GM19023 (cell line): ENCODE data around the gene TAB2.

Source experiments
- ATAC-seq: cut with Tn5 transposase; IDR thresholded peaks from one replicate; pipeline ENCODE4 v1.9.1; 2021; ENCODE audit warnings: mild to moderate bottlenecking, moderate library complexity; ENCODE audit not compliant: unreplicated experiment

TAB2 gene

DNA sequence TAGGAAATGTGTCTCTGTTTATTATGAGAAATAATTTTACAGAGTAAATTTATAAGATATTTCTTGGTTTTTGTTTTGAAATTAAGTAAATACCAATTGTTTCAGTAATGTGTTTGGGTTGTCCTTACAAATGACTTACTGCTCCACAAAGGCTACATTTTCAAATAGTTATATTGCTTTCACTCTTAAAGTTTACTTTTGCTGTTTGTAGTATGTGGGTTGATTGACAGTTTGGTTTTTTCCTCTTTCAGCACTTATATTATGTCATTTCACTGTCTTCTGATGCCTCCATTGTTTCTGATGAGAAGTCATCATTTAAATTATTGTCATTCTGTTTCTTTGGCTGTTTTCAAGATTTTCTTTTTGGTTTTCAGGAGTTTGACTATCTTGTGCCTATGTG, 47.7 kb downstream of the TAB2 start:
- no peak for ATAC-seq

DNA sequence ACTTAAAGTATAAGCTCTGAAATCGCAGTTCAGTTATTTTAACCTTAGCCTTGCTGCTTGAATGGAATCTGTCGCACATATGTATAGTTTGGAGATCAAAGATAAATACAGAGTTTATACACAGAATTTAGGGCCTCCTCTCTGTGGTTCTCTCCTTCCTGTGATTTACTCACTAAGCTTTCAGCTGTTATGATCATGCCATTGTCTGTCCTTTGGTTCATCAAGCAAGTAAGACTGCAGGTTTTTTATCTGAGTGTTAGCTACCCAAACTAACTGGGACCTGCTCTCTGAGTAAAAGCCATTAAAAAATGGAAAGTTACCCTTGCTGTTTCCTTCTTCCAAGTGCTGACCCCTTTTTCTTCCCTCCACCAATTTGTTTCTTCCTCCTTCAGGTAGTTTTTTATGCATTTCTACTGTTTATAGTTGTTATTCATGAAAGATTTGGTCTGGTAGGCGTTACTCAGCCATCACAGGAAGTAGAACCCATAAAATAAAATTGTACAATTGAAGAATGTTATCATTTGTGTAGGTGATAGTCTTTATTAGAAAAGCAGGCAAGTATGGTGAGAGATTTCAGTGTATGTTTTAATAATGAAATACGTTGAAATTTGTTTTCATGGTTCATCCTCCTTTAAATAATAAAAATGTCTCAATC, 48.9 kb downstream of the TAB2 start:
- ATAC-seq = no peak

DNA sequence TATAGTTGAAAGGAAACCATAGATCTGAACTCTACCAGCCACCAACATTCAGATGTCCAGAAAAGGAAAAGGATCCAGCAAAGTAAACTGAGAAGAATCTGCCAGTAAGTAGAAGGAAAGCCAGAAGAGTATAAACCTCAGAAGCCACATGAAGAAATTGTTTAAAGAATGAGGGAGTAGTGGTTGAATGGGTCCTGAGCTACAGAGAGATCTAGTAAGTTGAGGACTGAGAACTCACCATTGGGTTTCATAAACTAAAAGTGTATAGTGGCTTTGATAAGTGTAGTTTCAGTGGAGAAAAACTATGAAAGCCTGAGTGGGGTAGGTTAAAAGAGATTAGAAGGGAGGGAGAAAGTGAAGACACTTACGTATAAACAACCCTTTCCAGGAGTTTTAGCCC, 50.6 kb downstream of the TAB2 start:
- ATAC-seq = no peak

DNA sequence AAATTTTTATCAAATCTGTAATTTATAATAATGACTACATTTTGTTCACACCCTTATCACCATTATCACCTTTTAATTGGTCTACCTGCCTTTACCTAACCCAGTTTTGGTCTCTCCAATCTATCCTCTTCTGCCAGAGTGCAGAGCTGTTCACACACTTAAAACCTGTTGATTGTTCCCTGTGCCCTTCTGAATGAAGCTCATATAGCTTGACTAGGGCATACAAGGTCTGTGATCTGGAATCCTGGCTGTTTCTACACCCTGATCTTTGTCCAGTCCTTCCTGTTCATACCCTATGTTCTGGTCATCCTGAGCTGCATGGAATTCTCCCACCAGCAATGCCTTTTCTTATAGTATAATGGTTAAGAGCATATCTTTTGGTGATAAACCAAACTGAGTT, 53.6 kb downstream of the TAB2 start:
- ATAC-seq = no peak

DNA sequence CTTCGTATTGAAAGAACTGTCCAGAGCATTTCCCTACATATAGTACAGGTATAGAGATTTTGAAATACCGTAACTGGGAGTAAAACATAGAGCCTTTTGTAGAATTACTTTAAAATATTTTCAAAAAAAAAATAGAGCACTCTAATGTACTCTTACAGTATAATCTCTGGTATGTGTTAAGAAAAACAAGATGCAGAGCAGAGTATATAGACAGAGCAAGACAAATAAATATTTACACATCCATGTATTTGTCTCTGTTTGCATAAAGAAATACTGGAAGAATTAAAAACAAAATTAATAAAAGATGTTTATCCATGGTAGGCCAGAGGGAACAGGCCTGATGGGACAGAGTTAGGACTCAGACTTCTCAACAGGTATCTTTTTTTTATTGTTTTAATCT, 54.5 kb downstream of the TAB2 start:
- no peak for ATAC-seq

DNA sequence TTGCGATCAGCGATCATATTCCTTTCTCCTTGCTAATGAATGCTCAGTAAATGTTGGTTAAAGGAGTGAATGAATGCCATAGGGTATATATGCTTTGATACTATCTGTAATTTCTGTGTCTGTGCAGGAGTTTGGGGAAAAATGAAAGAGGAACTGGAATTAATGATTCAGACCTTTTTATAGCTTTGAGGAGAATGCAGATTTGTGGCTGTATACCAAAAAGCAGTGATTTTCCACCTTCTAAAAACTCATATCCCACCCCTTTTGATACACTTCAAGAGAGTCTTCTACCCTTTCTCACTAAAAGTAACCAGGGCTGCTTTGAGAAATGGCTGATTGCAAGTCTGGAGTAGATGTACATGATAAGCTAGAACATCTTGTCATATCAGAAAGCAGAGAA, 56.0 kb downstream of the TAB2 start:
- no peak for ATAC-seq

DNA sequence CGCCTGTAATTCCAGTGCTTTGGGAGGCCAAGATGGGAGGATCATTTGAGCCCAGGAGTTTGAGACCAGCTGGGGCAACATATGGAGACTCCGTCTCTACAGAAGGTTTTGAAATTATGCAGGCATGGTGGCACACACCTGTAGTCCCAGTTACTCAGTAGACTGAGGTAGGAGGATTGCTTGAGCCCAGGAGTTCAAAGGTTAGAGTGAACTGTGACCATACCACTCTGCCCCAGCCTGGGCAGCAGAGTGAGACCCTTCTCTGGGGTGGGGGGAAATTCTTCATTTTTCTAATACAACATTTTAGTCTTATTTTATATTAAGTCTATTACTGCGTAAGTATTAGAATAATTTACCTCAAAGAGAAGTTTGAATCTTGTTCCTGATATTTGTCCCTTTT, 62.5 kb downstream of the TAB2 start:
- no peak for ATAC-seq

DNA sequence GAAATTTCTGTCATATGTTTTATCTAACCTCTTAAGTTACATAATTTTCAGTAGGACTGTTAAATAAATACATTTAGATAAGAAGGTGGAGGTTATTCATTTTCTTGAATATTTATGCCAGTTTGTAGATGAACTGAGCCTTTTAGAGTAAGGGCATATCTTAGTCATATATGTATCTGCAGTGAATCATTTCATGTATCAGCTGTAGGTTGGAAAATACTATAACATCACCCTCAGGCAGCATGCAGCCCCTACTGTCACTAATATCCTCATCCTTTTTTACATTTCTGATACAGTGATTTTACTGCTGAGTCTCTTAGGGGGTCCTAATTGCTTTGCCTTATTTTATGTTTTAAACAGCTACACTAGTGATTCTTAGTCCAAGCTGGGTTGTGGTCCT, 63.0 kb downstream of the TAB2 start:
- no peak for ATAC-seq

DNA sequence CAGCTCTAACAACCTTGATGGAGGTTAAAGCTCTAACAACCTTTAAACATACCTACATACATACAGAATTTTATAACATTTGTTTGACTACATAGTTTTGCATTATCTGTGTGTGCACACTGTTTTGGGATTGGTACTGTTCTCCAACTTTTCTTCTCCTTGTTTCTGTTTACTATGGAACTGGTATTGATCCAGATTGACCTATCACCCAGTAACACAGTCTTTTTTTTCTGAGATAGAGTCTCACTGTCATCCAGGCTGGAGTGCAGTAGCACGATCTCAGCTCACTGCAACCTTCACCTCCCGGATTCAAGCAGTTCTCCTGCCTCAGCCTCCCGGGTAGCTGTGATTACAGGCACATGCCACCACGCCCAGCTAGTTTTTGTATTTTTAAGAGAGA, 65.9 kb downstream of the TAB2 start:
- no peak for ATAC-seq

DNA sequence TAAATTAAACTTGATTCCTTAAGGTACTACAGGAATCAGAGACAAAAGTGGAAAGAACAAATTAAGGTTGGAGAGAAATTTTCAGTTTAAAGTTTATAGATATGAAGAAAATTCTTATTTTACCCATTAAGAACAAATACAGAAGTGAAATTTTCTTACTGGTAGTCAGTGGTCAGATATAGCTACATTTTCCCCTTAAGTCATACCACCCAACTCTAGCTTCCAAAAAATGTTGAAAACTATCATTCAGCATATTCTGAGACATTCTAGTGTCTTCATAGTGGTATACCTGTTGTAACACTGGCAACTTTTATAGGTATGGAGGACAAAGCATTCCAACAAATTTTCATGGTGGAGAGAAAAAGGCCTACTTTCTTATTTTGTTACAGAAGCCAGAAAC, 67.0 kb downstream of the TAB2 start:
- no peak for ATAC-seq

DNA sequence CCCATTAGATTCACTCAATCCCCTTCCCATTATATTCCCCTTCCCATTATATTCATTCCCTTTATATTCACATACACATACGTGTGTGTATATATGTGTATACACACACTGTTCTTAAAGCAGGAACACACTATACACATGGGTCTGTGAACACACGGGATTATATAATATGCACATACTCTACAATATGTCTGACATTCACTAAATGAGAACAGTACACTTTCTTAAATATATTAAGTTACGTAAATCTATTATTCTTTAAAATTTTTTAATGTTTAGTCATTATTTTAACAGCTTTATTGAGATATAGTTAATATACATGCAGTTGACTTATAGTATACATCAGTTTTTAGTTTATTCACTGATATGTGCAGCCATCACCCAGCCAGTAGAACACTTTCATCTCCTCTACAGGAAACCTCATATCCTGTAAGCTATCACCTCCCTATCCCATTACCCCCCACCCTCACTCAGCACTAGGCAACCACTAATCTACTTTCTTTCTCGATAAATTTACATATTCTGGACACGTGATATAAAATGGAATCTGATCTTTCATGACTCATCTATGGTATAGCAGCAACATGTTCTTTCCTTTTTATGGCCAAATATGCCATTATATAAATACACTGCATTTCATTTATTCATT, 68.6 kb downstream of the TAB2 start:
- no peak for ATAC-seq

DNA sequence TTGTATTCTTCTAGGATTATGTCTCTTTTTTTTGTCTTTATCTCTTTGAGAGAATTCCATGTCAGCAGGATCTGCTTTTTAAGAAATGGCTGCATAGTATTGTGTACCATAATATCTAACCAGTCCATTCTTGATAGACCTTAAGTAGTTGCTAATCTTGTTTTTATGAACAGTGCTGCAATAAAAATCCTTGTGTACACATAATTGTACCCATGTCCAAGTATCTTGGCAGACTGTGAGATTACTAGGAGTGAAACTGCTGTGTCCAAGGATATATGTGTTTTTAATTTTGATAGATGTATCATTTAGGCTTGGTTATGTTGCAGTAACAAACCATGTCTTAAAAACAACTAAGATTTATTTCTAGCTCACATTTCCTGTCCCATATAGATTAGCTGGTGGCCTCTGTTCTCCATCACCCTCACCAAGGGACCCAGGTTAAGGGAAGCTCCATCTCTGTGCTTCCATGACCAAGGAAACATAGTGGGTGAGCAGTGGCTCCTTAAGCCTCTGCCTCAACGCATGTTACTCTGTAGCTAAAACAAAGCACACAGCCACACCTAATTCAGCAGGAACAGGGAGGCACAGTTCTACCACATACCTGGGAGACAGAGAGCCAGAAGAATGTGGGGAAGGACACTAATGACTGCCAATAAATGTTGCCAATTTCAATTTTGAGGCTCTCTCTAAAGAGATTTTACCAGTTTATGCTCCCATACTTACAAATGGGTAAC, 70.4 kb downstream of the TAB2 start:
- no peak for ATAC-seq

DNA sequence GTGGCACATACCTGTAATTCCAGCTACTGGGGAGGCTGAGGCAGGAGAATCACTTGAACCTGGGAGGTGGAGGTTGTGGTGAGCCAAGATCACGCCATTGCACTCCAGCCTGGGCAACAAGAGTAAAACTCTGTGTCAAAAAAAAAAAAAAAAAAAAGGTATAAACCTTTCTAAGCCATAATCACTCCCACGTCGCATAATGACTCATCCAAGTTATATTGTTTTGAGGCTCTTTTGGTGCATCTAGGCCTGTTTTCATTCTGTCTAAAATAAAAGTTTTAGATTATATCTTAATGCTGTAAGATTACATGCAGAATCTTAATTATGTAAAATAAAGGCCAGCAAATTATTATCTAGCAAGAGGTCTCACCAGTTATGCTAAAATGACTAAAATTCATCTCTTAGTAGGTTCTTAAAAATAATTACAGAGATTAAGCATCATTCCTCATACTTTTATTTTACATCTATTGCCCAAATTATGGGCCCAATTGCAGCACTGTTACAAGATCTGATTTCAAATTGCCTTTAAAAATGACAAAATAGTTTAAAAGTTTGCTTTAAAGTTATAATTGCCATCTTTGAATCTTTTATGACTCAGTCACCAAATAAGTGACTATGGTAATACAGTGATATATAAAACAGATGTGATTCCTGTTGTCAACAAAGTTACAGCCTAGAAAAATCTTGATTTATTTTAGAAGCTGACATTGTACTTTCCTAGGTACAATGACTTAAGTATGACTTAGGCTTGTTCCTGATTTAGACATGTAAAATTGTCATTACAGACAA, 72.2 kb downstream of the TAB2 start:
- no peak for ATAC-seq

DNA sequence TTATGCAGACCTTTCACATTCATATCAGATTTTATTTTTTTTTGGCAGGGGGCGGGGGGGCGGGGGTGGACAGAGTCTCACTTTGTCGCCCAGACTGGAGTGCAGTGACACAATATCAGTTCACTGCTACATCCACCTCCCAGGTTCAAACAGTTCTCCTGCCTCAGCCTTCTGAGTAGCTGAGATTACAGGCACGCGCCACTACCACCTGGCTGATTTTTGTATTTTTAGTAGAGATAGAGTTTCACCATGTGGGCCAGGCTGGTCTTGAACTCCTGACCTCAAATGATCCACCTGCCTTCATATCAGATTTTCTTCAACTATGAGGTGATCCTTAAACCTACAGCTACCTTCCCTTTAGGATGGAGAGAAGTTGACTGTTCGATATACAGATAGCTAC, 74.6 kb downstream of the TAB2 start:
- ATAC-seq = no peak

DNA sequence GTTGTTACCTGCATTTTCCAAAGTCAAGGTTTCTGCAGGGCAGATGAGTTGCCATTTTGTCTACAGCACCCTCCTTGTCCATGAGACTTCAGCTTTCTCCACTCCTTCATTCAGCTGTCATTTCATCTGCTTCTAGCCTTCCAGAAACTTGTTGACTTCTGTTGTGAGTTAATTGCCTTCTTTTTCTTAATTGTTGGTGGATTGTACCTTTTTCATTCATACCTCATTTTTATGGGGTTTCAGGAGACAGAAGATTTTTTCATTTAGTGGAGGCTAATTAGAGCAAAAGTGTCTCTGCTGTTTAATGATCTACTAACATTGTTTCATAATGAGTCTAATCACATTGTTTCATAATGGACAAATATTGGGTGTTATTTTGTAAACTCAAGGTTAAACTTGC, 75.0 kb downstream of the TAB2 start:
- ATAC-seq = no peak

DNA sequence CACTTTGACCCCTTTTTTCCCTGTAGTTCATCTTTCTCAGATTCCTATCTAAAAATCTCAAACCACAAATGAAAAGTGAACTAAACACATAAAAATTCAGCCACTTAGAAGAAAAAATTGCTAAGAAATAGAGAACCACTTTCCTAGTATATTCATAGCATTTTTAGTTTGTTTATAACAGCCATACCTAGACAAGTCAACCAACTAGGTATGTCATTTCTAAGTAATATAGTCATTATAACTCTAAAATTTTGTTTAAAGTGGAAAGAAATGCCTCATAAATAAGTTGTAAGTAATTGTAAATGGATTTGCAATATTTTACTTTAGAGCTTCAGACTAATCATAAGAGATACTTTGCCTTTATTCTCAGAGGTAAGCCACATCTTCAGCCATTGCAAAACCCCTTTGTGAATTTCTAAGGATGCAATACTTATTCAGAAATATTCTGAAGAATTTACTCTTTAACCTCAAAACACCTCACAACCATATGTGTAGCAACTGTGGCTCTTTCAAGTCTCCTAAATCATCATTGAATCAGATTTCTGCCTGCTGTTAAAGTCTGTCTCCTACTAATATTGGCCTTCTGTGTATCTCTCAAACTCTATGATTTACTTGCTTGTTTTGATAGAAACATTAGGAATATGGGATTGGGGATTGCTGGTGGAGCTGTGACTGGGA, 75.6 kb downstream of the TAB2 start:
- ATAC-seq = no peak

DNA sequence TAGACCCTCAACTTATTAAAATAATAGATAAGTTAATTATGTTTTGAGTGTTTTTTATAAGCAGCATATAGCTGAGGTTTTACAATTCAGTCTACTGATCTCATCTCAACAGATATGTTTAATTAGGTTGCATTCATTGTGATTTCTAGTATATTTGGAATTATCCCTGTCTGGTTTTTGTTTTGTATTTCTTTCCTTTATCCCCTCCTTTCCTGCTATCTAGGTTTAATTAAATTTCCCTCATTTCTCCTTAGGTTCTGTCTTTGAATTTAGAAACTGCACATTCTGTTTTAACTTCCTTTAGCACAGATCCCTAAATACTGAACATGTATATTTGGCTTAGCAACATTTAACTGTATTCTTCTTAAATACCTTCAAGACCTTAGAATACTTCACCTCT, 77.7 kb downstream of the TAB2 start:
- ATAC-seq = no peak

DNA sequence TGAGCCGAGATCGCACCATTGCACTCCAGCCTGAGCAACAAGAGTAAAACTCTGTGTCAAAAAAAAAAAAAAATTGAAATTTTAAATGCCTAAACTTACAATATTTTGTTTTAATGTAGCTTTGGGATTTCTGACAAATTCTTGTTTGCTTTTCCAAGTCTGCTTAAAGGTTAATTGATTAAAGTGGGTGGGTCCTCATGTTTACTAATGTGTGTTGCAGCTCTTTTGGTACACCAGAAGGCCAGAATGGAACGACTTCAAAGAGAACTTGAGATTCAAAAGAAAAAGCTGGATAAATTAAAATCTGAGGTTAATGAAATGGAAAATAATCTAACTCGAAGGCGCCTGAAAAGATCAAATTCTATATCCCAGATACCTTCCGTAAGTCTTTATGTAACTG, 79.9 kb downstream of the TAB2 start:
- ATAC-seq = no peak

DNA sequence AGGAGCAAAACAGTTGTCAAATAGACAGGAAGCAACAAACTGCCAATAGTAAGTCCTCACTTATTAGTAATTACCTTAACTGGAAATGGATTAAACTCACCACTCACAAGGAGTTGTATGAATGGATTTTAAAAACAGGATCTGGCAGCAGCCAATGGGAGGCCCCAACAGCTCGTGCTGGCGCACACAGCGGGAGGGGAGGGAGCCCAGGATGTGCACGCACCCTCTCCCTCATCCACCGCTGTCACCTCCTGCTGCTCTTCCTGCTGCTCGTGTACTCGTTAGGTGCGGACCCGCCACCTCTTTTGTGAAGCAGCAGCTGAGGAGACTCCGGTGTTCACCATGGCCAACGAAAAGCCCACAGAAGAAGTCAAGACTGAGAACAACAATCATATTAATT, 82.5 kb downstream of the TAB2 start, which contains the start of gene SUMO4:
Gene SUMO4, plus strand, starts transcription at position 213 of the 400 bp plus-strand sequence. Its CDS starts 130 bp downstream, at position 343.
- ATAC-seq = no peak

DNA sequence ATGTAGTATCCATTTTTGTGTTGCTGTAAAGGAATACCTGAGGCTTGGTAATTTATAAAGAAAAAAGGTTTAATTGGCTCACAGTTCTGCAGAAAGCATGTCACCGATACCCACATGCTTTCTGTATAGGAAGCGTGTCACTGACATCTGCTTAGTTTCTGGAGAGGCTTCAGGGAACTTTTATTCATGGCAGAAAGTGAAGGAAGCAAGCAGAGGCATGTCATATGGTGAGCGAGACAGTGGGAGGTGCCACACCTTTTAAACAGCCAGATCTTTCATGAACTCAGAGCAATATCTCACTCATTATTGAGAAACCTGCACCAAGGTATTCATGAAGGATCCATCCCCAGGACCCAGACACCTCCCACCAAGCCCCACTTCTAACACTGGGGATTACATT, 86.0 kb downstream of the TAB2 start:
- ATAC-seq = no peak
